ENCODE data around the gene AKNA. TPM values are rescaled to one million over a fixed set of nuclear protein-coding genes. Genes with fewer than 3 reads are reported as not detected.

Gene AKNA
- polyA plus RNA-seq, 1 donor from 2014 or later: 1.2 TPM

GRCh38 chr9:114355821-114356220 is 32.0 kb downstream of the AKNA start:
- no peak overlapping the region for H3K9ac ChIP-seq (ENCODE audit: low read length)
- TF ChIP-seq EZH2 (IDR thresholded peaks at IDR 0.05; ENCODE audit: borderline replicate concordance, insufficient read depth, low read length, poor library complexity, severe bottlenecking): no peak
- no peak for TF ChIP-seq REST (IDR thresholded peaks at IDR 0.05; ENCODE audit: borderline replicate concordance)
- no peak for TF ChIP-seq CTCF (IDR thresholded peaks at IDR 0.05; ENCODE audit: poor library complexity, severe bottlenecking)
- no peak for TF ChIP-seq MXI1 (conservative IDR thresholded peaks at IDR 0.05; ENCODE audit: poor library complexity, severe bottlenecking)
- TF ChIP-seq RAD21 (conservative IDR thresholded peaks at IDR 0.05): no peak
- no peaks in the 10 kb centered on the region for H3K9me2 ChIP-seq (ENCODE audit: insufficient read depth, low read length)
- H3K27me3 ChIP-seq (ENCODE audit: insufficient read depth, low read depth, low read length): no peaks in the 10 kb centered on the region
- no peak overlapping the region for H3K4me2 ChIP-seq (ENCODE audit: low read length)
- H4K20me1 ChIP-seq (ENCODE audit: insufficient read depth): no peaks in the 10 kb centered on the region
- H3F3A ChIP-seq (ENCODE audit: insufficient read depth, low read length, poor library complexity, severe bottlenecking): no peaks in the 10 kb centered on the region
- no peaks in the 10 kb centered on the region for H3K36me3 ChIP-seq (ENCODE audit: insufficient read depth, low read length)
- H3K9me3 ChIP-seq (ENCODE audit: low read length): no peaks in the 10 kb centered on the region
- H3K79me2 ChIP-seq (replicated peaks; ENCODE audit: insufficient read depth, low read length): no peaks in the 10 kb centered on the region
- no peak overlapping the region for H3K4me3 ChIP-seq (ENCODE audit: low read length)
- no peak overlapping the region for H2AFZ ChIP-seq (ENCODE audit: low read depth, low read length)
- no peak overlapping the region for H3K27ac ChIP-seq (ENCODE audit: low read length)

- TF ChIP-seq EP300 (conservative IDR thresholded peaks at IDR 0.05; ENCODE audit: poor library complexity, severe bottlenecking) (no peak), SMC3 (conservative IDR thresholded peaks at IDR 0.05; ENCODE audit: poor library complexity) (no peak)
- Histone ChIP-seq H3K27ac (ENCODE audit: low read length) (no peak overlapping the region), H3K9ac (ENCODE audit: low read length) (no peak overlapping the region), H3K9me3 (ENCODE audit: low read length) (no peaks in the 10 kb centered on the region), H3K9me2 (ENCODE audit: insufficient read depth, low read length) (no peaks in the 10 kb centered on the region), H3K27me3 (ENCODE audit: insufficient read depth, low read depth, low read length) (no peaks in the 10 kb centered on the region), H3F3A (ENCODE audit: insufficient read depth, low read length, poor library complexity, severe bottlenecking) (no peaks in the 10 kb centered on the region), H3K4me2 (ENCODE audit: low read length) (no peak overlapping the region), H4K20me1 (ENCODE audit: insufficient read depth) (no peaks in the 10 kb centered on the region), H3K79me2 (replicated peaks; ENCODE audit: insufficient read depth, low read length) (no peaks in the 10 kb centered on the region), H3K36me3 (ENCODE audit: insufficient read depth, low read length) (no peaks in the 10 kb centered on the region), H2AFZ (ENCODE audit: low read depth, low read length) (no peak overlapping the region), H3K4me3 (ENCODE audit: low read length) (no peak overlapping the region)
These were observed 35.9 kb downstream of the AKNA start for GRCh38 chr9:114351932-114352331.

- H3K27me3 ChIP-seq (ENCODE audit: insufficient read depth, low read depth, low read length): no peaks in the 10 kb centered on the region
- no peaks in the 10 kb centered on the region for H3K9me3 ChIP-seq (ENCODE audit: low read length)
- H4K20me1 ChIP-seq (ENCODE audit: insufficient read depth): no peaks in the 10 kb centered on the region
- H3K79me2 ChIP-seq (replicated peaks; ENCODE audit: insufficient read depth, low read length): no peaks in the 10 kb centered on the region
- no peaks in the 10 kb centered on the region for H3K9me2 ChIP-seq (ENCODE audit: insufficient read depth, low read length)
- H3K4me3 ChIP-seq (ENCODE audit: low read length): no peak overlapping the region
- no peak overlapping the region for H3K9ac ChIP-seq (ENCODE audit: low read length)
- TF ChIP-seq CTCF (IDR thresholded peaks at IDR 0.05; ENCODE audit: poor library complexity, severe bottlenecking): no peak
- TF ChIP-seq RAD21 (conservative IDR thresholded peaks at IDR 0.05): no peak
- TF ChIP-seq EZH2 (IDR thresholded peaks at IDR 0.05; ENCODE audit: borderline replicate concordance, insufficient read depth, low read length, poor library complexity, severe bottlenecking): no peak
- TF ChIP-seq MXI1 (conservative IDR thresholded peaks at IDR 0.05; ENCODE audit: poor library complexity, severe bottlenecking): no peak
- no peak for TF ChIP-seq POLR2AphosphoS5 (IDR thresholded peaks at IDR 0.05)
- TF ChIP-seq SMC3 (conservative IDR thresholded peaks at IDR 0.05; ENCODE audit: poor library complexity): no peak
- TF ChIP-seq TAF1 (IDR thresholded peaks at IDR 0.05; ENCODE audit: low read depth): no peak
- TF ChIP-seq REST (IDR thresholded peaks at IDR 0.05; ENCODE audit: borderline replicate concordance): no peak
- TF ChIP-seq EP300 (conservative IDR thresholded peaks at IDR 0.05; ENCODE audit: poor library complexity, severe bottlenecking): no peak
- H3K36me3 ChIP-seq (ENCODE audit: insufficient read depth, low read length): no peaks in the 10 kb centered on the region
- no peak overlapping the region for H2AFZ ChIP-seq (ENCODE audit: low read depth, low read length)
- H3K27ac ChIP-seq (ENCODE audit: low read length): no peak overlapping the region
- H3K4me2 ChIP-seq (ENCODE audit: low read length): no peak overlapping the region
- H3F3A ChIP-seq (ENCODE audit: insufficient read depth, low read length, poor library complexity, severe bottlenecking): no peaks in the 10 kb centered on the region
These were observed 37.0 kb downstream of the AKNA start for GRCh38 chr9:114350636-114351401.
